ENCODE measurements around the gene SERPINA1. TPM values are rescaled to one million over a fixed set of nuclear protein-coding genes. Genes with fewer than 3 reads are reported as not detected.

SERPINA1 gene
- total RNA-seq, 1 experiment from 2014 or later, result not detected

- ChIA-PET CTCF (no interaction called here), POLR2A (ENCODE audit: unreplicated experiment) (no interaction called here)
- intact Hi-C loops (cut with micrococcal nuclease; ENCODE audit: unreplicated experiment), result no loop called here
- H3K4me3 ChIP-seq, result no peak overlapping the region
- no peaks in the 10 kb centered on the region for H3K9me3 ChIP-seq (ENCODE audit: insufficient read depth, low read depth)
- H3K36me3 ChIP-seq (ENCODE audit: low read depth), result no peaks in the 10 kb centered on the region
- DNase-seq, result no peak
- H3K4me2 ChIP-seq, result no peak overlapping the region
- H3K27ac ChIP-seq, result no peak overlapping the region
- no TSS peak for BruUV-seq (replicated peaks)
- TF ChIP-seq EZH2 (IDR thresholded peaks at IDR 0.05; ENCODE audit: low read depth), result no peak
- TF ChIP-seq, protein P1, sequence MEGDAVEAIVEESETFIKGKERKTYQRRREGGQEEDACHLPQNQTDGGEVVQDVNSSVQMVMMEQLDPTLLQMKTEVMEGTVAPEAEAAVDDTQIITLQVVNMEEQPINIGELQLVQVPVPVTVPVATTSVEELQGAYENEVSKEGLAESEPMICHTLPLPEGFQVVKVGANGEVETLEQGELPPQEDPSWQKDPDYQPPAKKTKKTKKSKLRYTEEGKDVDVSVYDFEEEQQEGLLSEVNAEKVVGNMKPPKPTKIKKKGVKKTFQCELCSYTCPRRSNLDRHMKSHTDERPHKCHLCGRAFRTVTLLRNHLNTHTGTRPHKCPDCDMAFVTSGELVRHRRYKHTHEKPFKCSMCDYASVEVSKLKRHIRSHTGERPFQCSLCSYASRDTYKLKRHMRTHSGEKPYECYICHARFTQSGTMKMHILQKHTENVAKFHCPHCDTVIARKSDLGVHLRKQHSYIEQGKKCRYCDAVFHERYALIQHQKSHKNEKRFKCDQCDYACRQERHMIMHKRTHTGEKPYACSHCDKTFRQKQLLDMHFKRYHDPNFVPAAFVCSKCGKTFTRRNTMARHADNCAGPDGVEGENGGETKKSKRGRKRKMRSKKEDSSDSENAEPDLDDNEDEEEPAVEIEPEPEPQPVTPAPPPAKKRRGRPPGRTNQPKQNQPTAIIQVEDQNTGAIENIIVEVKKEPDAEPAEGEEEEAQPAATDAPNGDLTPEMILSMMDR (conservative IDR thresholded peaks at IDR 0.05), result no peak
- no peaks in the 10 kb centered on the region for H4K20me1 ChIP-seq (ENCODE audit: insufficient read depth)
- no peaks in the 10 kb centered on the region for H3F3A ChIP-seq (ENCODE audit: insufficient read depth, low read depth)
- no peaks in the 10 kb centered on the region for H3K4me1 ChIP-seq (replicated peaks; ENCODE audit: insufficient read depth)
- no peaks in the 10 kb centered on the region for H3K9me2 ChIP-seq (ENCODE audit: insufficient read depth)
- no peaks in the 10 kb centered on the region for H3K79me2 ChIP-seq (ENCODE audit: low read depth)
- peaks cover 15% of the 10 kb centered on the region; the same call in 1 of the 2 replicates for H3K27me3 ChIP-seq (ENCODE audit: insufficient read depth, low read depth)
- no peak overlapping the region for H2AFZ ChIP-seq
These were observed 6.2 kb downstream of the SERPINA1 start for GRCh38 chr14:94382099-94382715.

- H3K9me3 ChIP-seq (ENCODE audit: insufficient read depth, low read depth), result no peaks in the 10 kb centered on the region
- no peaks in the 10 kb centered on the region for H4K20me1 ChIP-seq (ENCODE audit: insufficient read depth)
- H3K4me1 ChIP-seq (replicated peaks; ENCODE audit: insufficient read depth), result no peaks in the 10 kb centered on the region
- H3K79me2 ChIP-seq (ENCODE audit: low read depth), result no peaks in the 10 kb centered on the region
- H3K27ac ChIP-seq, result no peak overlapping the region
- no peaks in the 10 kb centered on the region for H3K36me3 ChIP-seq (ENCODE audit: low read depth)
- BruUV-seq (replicated peaks), result no TSS peak
- H3K4me2 ChIP-seq, result no peak overlapping the region
- H3K4me3 ChIP-seq, result no peak overlapping the region
- no peak for DNase-seq
- intact Hi-C loops (cut with micrococcal nuclease; ENCODE audit: unreplicated experiment), result no loop called here
- no peaks in the 10 kb centered on the region for H3K9me2 ChIP-seq (ENCODE audit: insufficient read depth)
- ChIA-PET CTCF (no interaction called here), POLR2A (ENCODE audit: unreplicated experiment) (no interaction called here)
- H3F3A ChIP-seq (ENCODE audit: insufficient read depth, low read depth), result no peaks in the 10 kb centered on the region
- TF ChIP-seq, protein P1 (conservative IDR thresholded peaks at IDR 0.05), result no peak
- TF ChIP-seq EZH2 (IDR thresholded peaks at IDR 0.05; ENCODE audit: low read depth), result no peak
- peaks cover 15% of the 10 kb centered on the region; the same call in 1 of the 2 replicates for H3K27me3 ChIP-seq (ENCODE audit: insufficient read depth, low read depth)
- H2AFZ ChIP-seq, result no peak overlapping the region
These were observed 7.0 kb downstream of the SERPINA1 start for GRCh38 chr14:94381149-94382030.

DNA sequence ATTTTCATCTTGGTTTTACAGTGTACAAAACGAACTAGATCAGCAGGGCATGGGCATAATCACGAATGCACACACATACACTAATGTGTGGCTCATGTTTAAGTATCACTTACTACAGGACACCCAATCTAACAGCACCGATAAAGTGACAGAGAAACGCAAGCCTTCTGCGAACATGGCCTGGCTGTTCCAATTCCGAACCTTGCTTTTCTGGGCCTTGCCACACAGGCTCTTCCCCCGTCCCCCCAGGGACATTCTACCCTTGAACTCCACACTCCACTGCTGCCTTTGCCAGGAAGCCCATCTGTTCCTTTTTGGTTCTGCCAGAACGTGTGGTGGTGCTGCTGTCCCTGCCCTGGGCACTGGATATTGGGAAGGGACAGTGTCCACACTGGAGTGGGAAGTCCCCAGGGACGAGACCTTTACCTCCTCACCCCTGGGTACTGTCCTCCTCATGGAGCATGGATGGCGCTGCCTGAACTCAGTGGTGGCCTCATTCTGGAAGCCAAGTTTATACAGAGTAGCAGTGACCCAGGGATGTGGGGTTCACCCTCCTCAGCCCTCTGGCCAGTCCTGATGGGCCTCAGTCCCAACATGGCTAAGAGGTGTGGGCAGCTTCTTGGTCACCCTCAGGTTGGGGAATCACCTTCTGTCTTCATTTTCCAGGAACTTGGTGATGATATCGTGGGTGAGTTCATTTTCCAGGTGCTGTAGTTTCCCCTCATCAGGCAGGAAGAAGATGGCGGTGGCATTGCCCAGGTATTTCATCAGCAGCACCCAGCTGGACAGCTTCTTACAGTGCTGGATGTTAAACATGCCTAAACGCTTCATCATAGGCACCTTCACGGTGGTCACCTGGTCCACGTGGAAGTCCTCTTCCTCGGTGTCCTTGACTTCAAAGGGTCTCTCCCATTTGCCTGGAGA is 7.9 kb downstream of the SERPINA1 start:
- ChIA-PET CTCF (no interaction called here), POLR2A (ENCODE audit: unreplicated experiment) (no interaction called here)
- no TSS peak for BruUV-seq (replicated peaks)
- no peak for DNase-seq
- intact Hi-C loops (cut with micrococcal nuclease; ENCODE audit: unreplicated experiment), result no loop called here
- no peaks in the 10 kb centered on the region for H4K20me1 ChIP-seq (ENCODE audit: insufficient read depth)
- H3K4me1 ChIP-seq (replicated peaks; ENCODE audit: insufficient read depth), result no peaks in the 10 kb centered on the region
- TF ChIP-seq EZH2 (IDR thresholded peaks at IDR 0.05; ENCODE audit: low read depth), result no peak
- TF ChIP-seq, protein P1 (conservative IDR thresholded peaks at IDR 0.05), result no peak
- no peak overlapping the region for H2AFZ ChIP-seq
- H3F3A ChIP-seq (ENCODE audit: insufficient read depth, low read depth), result no peaks in the 10 kb centered on the region
- no peaks in the 10 kb centered on the region for H3K9me3 ChIP-seq (ENCODE audit: insufficient read depth, low read depth)
- no peak overlapping the region for H3K27ac ChIP-seq
- H3K79me2 ChIP-seq (ENCODE audit: low read depth), result no peaks in the 10 kb centered on the region
- H3K4me3 ChIP-seq, result no peak overlapping the region
- peaks cover 13% of the 10 kb centered on the region; the same call in 1 of the 2 replicates for H3K27me3 ChIP-seq (ENCODE audit: insufficient read depth, low read depth)
- no peak overlapping the region for H3K4me2 ChIP-seq
- H3K9me2 ChIP-seq (ENCODE audit: insufficient read depth), result no peaks in the 10 kb centered on the region
- H3K36me3 ChIP-seq (ENCODE audit: low read depth), result no peaks in the 10 kb centered on the region

Data from PC-9 (cell line).